ENCODE measurements around the gene BIRC5. TPM values are rescaled to one million over a fixed set of nuclear protein-coding genes. Genes with fewer than 3 reads are reported as not detected.

The BIRC5 gene
- total RNA-seq, 2 donors from 2014 or later, result 87.4 to 106 TPM

- Mint-ChIP-seq H3K9me3 (no peaks in the 10 kb centered on the region), H3K36me3 (no peaks in the 10 kb centered on the region), H3K27ac (peak overlapping the region in 1 of 2 donors; percentile 91)
- DNase-seq (ENCODE audit: low spot score in 2 of 2) (no peak), ATAC-seq (no peak)
These were observed 42.9 kb downstream of the BIRC5 start for GRCh38 chr17:78256707-78257591.

GRCh38 chr17:78257810-78258322, 43.8 kb downstream of the BIRC5 start:
- Mint-ChIP-seq H3K9me3 (no peaks in the 10 kb centered on the region), H3K36me3 (no peaks in the 10 kb centered on the region), H3K27ac (peak overlapping the region; percentile 88 to 91)
- ATAC-seq (peak; percentile 30 to 31), DNase-seq (ENCODE audit: low spot score in 2 of 2) (peak in 1 of 2 donors; percentile 35)

GRCh38 chr17:78258323-78259191, 44.5 kb downstream of the BIRC5 start:
- no peaks in the 10 kb centered on the region for H3K36me3 Mint-ChIP-seq
- ATAC-seq (peak; percentile 61 to 76), DNase-seq (ENCODE audit: low spot score in 2 of 2) (peak; percentile 71 to 79)
- no peaks in the 10 kb centered on the region for H3K9me3 Mint-ChIP-seq
- peak overlapping the region; percentile 88 to 91 for H3K27ac Mint-ChIP-seq

GRCh38 chr17:78259192-78259554, 45.1 kb downstream of the BIRC5 start:
- Mint-ChIP-seq H3K27ac (peak overlapping the region; percentile 87 to 91), H3K36me3 (no peaks in the 10 kb centered on the region), H3K9me3 (no peaks in the 10 kb centered on the region)
- ATAC-seq (no peak), DNase-seq (ENCODE audit: low spot score in 2 of 2) (no peak)

GRCh38 chr17:78263063-78263735, 49.1 kb downstream of the BIRC5 start:
- ATAC-seq (peak; percentile 19 to 23), DNase-seq (ENCODE audit: low spot score in 2 of 2) (no peak)
- Mint-ChIP-seq H3K27ac (peak overlapping the region; percentile 88 to 95), H3K9me3 (no peaks in the 10 kb centered on the region), H3K36me3 (no peaks in the 10 kb centered on the region)

GRCh38 chr17:78263736-78264340, 49.8 kb downstream of the BIRC5 start:
- Mint-ChIP-seq H3K9me3 (no peaks in the 10 kb centered on the region), H3K36me3 (no peaks in the 10 kb centered on the region), H3K27ac (peak overlapping the region; percentile 69 to 88)
- ATAC-seq (no peak), DNase-seq (ENCODE audit: low spot score in 2 of 2) (no peak)

- no peak for ATAC-seq
- peak overlapping the region; percentile 69 to 88 for H3K27ac Mint-ChIP-seq
These were observed 50.5 kb downstream of the BIRC5 start for GRCh38 chr17:78264590-78264989.

GRCh38 chr17:78265121-78265520, 51.1 kb downstream of the BIRC5 start:
- Mint-ChIP-seq H3K9me3 (no peaks in the 10 kb centered on the region), H3K36me3 (no peaks in the 10 kb centered on the region), H3K27ac (no peak overlapping the region)
- no peak for ATAC-seq
- DNase-seq (ENCODE audit: low spot score in 2 of 2), result no peak

More at GRCh38 chr17:78264590-78264989, 50.5 kb downstream of the BIRC5 start:
- Mint-ChIP-seq H3K9me3 (no peaks in the 10 kb centered on the region), H3K36me3 (no peaks in the 10 kb centered on the region)
- no peak for DNase-seq (ENCODE audit: low spot score in 2 of 2)

- DNase-seq (ENCODE audit: low spot score in 2 of 2) (no peak), ATAC-seq (no peak)
- H3K9me3 Mint-ChIP-seq, result no peaks in the 10 kb centered on the region
- H3K27ac Mint-ChIP-seq, result peak overlapping the region in 1 of 2 donors; percentile 16
- no peaks in the 10 kb centered on the region for H3K36me3 Mint-ChIP-seq
These were observed 52.2 kb downstream of the BIRC5 start for GRCh38 chr17:78266231-78266631.

- no peak for ATAC-seq
- H3K36me3 Mint-ChIP-seq, result no peaks in the 10 kb centered on the region
- peak overlapping the region; percentile 16 to 33 for H3K27ac Mint-ChIP-seq
- no peaks in the 10 kb centered on the region for H3K9me3 Mint-ChIP-seq
- DNase-seq (ENCODE audit: low spot score in 2 of 2), result no peak
These were observed 52.7 kb downstream of the BIRC5 start for GRCh38 chr17:78266771-78267170.

- DNase-seq (ENCODE audit: low spot score in 2 of 2), result no peak
- Mint-ChIP-seq H3K36me3 (no peaks in the 10 kb centered on the region), H3K9me3 (no peaks in the 10 kb centered on the region), H3K27ac (peak overlapping the region in 1 of 2 donors; percentile 16)
- ATAC-seq, result no peak
These were observed 53.4 kb downstream of the BIRC5 start for GRCh38 chr17:78267253-78268073.

- Mint-ChIP-seq H3K27ac (no peak overlapping the region), H3K9me3 (no peaks in the 10 kb centered on the region), H3K36me3 (no peaks in the 10 kb centered on the region)
- ATAC-seq (no peak), DNase-seq (ENCODE audit: low spot score in 2 of 2) (no peak)
These were observed 54.3 kb downstream of the BIRC5 start for GRCh38 chr17:78268191-78268874.

- Mint-ChIP-seq H3K27ac (no peak overlapping the region), H3K9me3 (no peaks in the 10 kb centered on the region), H3K36me3 (no peaks in the 10 kb centered on the region)
- DNase-seq (ENCODE audit: low spot score in 2 of 2), result no peak
- ATAC-seq, result no peak
These were observed 55.2 kb downstream of the BIRC5 start for GRCh38 chr17:78268951-78269905.

- Mint-ChIP-seq H3K27ac (no peak overlapping the region), H3K36me3 (no peaks in the 10 kb centered on the region), H3K9me3 (no peaks in the 10 kb centered on the region)
- ATAC-seq (no peak), DNase-seq (ENCODE audit: low spot score in 2 of 2) (no peak)
These were observed 55.9 kb downstream of the BIRC5 start for GRCh38 chr17:78269955-78270381.

Data from activated naive CD4-positive, alpha-beta T cell treated with anti-CD3 and anti-CD28 coated beads, Interleukin-2, amount 50 U/mL, for 72 hours (primary cell).